Osteocyte (in vitro differentiated cells): ENCODE results near the gene SDC3. TPM values are rescaled to one million over a fixed set of nuclear protein-coding genes. Genes with fewer than 3 reads are reported as not detected.

ENCODE experiments used
- DNase-seq: peaks from one replicate; pipeline ENCODE4 v3.0.0; 2021; ENCODE audit warnings: mixed read lengths; ENCODE audit not compliant: unreplicated experiment; ENCODE audit errors: extremely low spot score
- H3K27ac Mint-ChIP-seq: one replicate; pipeline ENCODE4 v1.8.0; 2021; ENCODE audit warnings: mild to moderate bottlenecking, mixed read lengths; ENCODE audit not compliant: unreplicated experiment
- H3K27me3 Mint-ChIP-seq: one replicate; pipeline ENCODE4 v1.8.0; 2021; ENCODE audit warnings: mixed read lengths; ENCODE audit not compliant: unreplicated experiment
- H3K36me3 Mint-ChIP-seq: one replicate; pipeline ENCODE4 v1.8.0; 2021; ENCODE audit warnings: mixed read lengths; ENCODE audit not compliant: unreplicated experiment
- H3K4me1 Mint-ChIP-seq: one replicate; pipeline ENCODE4 v1.8.0; 2021; ENCODE audit warnings: mixed read lengths; ENCODE audit not compliant: unreplicated experiment
- H3K4me3 Mint-ChIP-seq: one replicate; pipeline ENCODE4 v1.8.0; 2021; ENCODE audit warnings: mild to moderate bottlenecking, moderate library complexity, mixed read lengths; ENCODE audit not compliant: unreplicated experiment
- H3K9me3 Mint-ChIP-seq: one replicate; pipeline ENCODE4 v1.8.0; 2021; ENCODE audit warnings: mixed read lengths; ENCODE audit not compliant: unreplicated experiment
- CTCF ChIP-seq: fragments of 200-600 bp; sonication (generic); IDR thresholded peaks from 2 replicates; pipeline ENCODE4 v1.5.0; 2021; ENCODE audit warnings: antibody characterized with exemption, mild to moderate bottlenecking, moderate library complexity
- total RNA-seq: library from RNA; stranded (reverse); gene quantifications from 2 replicates; pipeline ENCODE4 v1.2.1, GENCODE V29; 2021

Gene SDC3
- total RNA-seq, 1 donor from 2014 or later, result 54.4 TPM

GRCh38 chr1:30898031-30898815, 10.3 kb downstream of the SDC3 start:
- Mint-ChIP-seq H3K27me3 (no peaks in the 10 kb centered on the region), H3K4me1 (peaks cover 22% of the 10 kb centered on the region)

GRCh38 chr1:30896905-30897304, 11.7 kb downstream of the SDC3 start:
- H3K27ac Mint-ChIP-seq, result no peak overlapping the region
- no peak for DNase-seq
- no peak overlapping the region for H3K4me3 Mint-ChIP-seq
- no peak for TF ChIP-seq CTCF
- no peaks in the 10 kb centered on the region for H3K27me3 Mint-ChIP-seq
- peaks cover 9% of the 10 kb centered on the region for H3K4me1 Mint-ChIP-seq
- no peaks in the 10 kb centered on the region for H3K36me3 Mint-ChIP-seq
- no peaks in the 10 kb centered on the region for H3K9me3 Mint-ChIP-seq

More at GRCh38 chr1:30898031-30898815, 10.3 kb downstream of the SDC3 start:
- H3K9me3 Mint-ChIP-seq, result no peaks in the 10 kb centered on the region
- H3K27ac Mint-ChIP-seq, result no peak overlapping the region
- no peak overlapping the region for H3K4me3 Mint-ChIP-seq
- DNase-seq, result no peak
- no peak for TF ChIP-seq CTCF
- no peaks in the 10 kb centered on the region for H3K36me3 Mint-ChIP-seq

GRCh38 chr1:30895944-30896660, 12.5 kb downstream of the SDC3 start:
- Mint-ChIP-seq H3K36me3 (no peaks in the 10 kb centered on the region), H3K27me3 (no peaks in the 10 kb centered on the region), H3K4me3 (no peak overlapping the region), H3K4me1 (peaks cover 5% of the 10 kb centered on the region), H3K9me3 (no peaks in the 10 kb centered on the region), H3K27ac (peak overlapping the region; percentile 23)
- no peak for TF ChIP-seq CTCF
- DNase-seq, result no peak

GRCh38 chr1:30895382-30895943, 13.1 kb downstream of the SDC3 start:
- Mint-ChIP-seq H3K4me3 (no peak overlapping the region), H3K36me3 (no peaks in the 10 kb centered on the region), H3K27ac (no peak overlapping the region), H3K27me3 (no peaks in the 10 kb centered on the region), H3K9me3 (no peaks in the 10 kb centered on the region), H3K4me1 (peaks cover 5% of the 10 kb centered on the region)
- no peak for DNase-seq
- no peak for TF ChIP-seq CTCF

- Mint-ChIP-seq H3K4me3 (no peak overlapping the region), H3K27ac (no peak overlapping the region), H3K9me3 (no peaks in the 10 kb centered on the region), H3K36me3 (no peaks in the 10 kb centered on the region), H3K4me1 (peaks cover 5% of the 10 kb centered on the region), H3K27me3 (no peaks in the 10 kb centered on the region)
- TF ChIP-seq CTCF, result no peak
- DNase-seq, result no peak
Observed at GRCh38 chr1:30894508-30894973, 14.0 kb downstream of the SDC3 start.
